Activated CD4-positive, alpha-beta T cell treated with anti-CD3 and anti-CD28 coated beads for 48 hours (primary cell): ENCODE measurements around the gene IFT22.
"Not testable (repeated sequence)": the region's sequence is repeated elsewhere in the genome, so short reads cannot be mapped to it uniquely, and the experiment has no call there.

ENCODE experiments used
- DNase-seq: peaks from one replicate; pipeline ENCODE4 v3.0.0-alpha.2; 2020

Gene IFT22

DNA sequence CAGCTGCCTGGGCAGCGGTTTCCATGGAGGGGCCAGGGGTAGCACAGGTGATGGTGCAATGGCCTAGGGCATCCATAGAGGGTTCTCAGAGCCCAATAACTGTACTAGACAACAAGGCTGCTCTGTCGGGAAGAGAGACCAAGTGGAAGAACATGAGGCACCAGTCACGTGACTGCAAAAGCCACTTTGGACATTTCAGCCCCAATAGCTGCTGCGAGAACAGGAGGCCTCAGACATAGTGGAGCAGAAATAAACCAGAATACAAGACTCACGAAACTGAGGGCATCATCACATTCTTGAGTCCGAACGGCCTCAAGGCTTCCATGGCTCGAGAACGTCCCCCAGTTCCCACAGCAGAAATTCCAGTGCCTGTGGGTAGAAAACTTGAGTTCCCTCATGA lies 44.5 kb downstream of the IFT22 start:
- DNase-seq, result no peak

GRCh38 chr7:101273206-101273605 lies 48.4 kb downstream of the IFT22 start:
- no peak for DNase-seq

DNA sequence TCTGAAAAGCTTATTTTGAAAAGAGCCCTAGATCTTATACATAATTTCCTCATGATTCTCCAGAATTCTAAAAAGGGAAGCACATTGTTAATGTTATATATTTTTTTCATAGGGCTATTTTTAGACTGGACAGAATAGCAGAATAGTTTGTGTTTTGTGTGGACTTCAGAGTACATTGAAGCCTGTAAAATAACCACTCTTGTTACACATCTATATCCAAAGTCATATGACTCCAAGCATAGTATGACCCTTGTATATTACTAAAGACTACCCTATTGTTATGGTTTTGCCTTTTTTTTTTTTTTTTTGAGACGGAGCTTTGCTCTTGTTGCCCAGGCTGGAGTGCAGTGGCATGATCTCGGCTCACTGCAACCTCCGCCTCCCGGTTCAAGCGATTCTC lies 50.6 kb downstream of the IFT22 start:
- DNase-seq, result no peak

DNA sequence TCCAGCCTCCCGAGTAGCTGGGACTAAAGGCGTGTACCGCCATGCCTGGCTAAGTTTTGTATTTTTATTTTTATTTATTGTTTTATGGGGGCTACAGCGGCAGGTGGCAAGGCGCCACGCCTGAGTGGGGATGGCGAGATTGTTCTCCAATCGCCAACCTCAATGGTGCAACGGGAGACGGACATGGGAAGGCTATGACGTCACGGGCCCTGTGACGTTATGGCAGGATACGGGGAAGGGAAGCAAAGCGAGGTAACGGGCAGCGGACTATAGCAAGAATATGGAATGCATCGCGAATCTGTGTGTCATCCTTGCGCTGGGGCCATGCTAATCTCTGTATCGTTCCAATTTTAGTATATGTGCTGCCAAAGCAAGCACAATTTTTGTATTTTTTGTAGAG lies 51.9 kb downstream of the IFT22 start:
- no peak for DNase-seq

GRCh38 chr7:101265622-101266516 lies 55.7 kb downstream of the IFT22 start:
- no peak for DNase-seq

DNA sequence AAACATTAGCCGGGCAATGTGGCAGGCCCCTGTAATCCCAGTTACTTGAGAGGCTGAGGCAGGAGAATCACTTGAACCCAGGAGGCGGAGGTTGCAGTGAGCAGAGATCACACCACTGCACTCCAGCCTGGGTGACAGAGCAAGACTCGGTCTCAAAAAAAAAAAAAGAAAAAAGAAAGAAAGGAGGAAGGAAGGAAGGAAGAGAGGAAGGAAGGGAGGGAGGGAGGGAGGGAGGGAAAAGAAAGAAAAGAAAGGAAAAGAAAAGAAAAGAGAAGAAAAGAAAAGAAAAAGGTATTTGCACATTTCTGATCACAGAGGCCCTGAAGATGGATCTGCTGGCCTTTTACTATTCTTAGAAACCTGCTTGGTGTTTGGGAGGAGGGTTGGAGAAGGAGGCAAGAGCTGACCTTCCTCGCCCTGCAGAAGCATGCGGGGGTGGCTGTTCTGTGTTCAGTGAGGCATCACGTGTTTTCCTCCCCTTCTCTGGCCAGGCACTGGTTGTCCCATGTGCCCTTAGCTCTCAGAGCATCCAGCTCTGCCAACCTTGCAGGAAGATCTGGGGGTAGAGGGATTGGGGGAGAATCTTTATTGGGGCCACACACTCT lies 57.4 kb downstream of the IFT22 start:
- not testable (repeated sequence) for DNase-seq
